Mucosa of stomach (tissue), 1 donor: ENCODE data around the gene ITIH3.

Experiments used
- H3K27me3 ChIP-seq: one replicate; pipeline ENCODE4 v1.7.0; 2013; ENCODE audit warnings: mild to moderate bottlenecking, low read length; ENCODE audit not compliant: control insufficient read depth, insufficient read depth
- H3K36me3 ChIP-seq: one replicate; pipeline ENCODE4 v1.7.0; 2013; ENCODE audit warnings: low read length; ENCODE audit not compliant: control insufficient read depth, insufficient read depth
- H3K4me1 ChIP-seq: one replicate; pipeline ENCODE4 v1.7.0; 2013; ENCODE audit warnings: mild to moderate bottlenecking, low read length; ENCODE audit not compliant: control insufficient read depth, insufficient read depth
- H3K4me3 ChIP-seq: one replicate; pipeline ENCODE4 v1.7.0; 2013; ENCODE audit warnings: low read length
- H3K9ac ChIP-seq: one replicate; pipeline ENCODE4 v1.7.0; 2013; ENCODE audit warnings: mild to moderate bottlenecking, low read length, moderate library complexity
- H3K9me3 ChIP-seq: one replicate; pipeline ENCODE4 v1.7.0; 2013; ENCODE audit warnings: mild to moderate bottlenecking, low read length, moderate library complexity; ENCODE audit not compliant: control insufficient read depth
- donor health status: Pancreatic carcinoma.

Gene ITIH3

GRCh38 chr3:52794612-52795099 is at the start of gene ITIH3:
TSS of gene ITIH3 (plus strand) at chr3:52794796. CDS start at chr3:52794804, 8 bp downstream.
- Histone ChIP-seq H3K4me3 (no peak within 1 kb of the TSS), H3K36me3 (no peaks in the 10 kb centered on the region), H3K4me1 (no peaks in the 10 kb centered on the region), H3K9me3 (no peaks in the 10 kb centered on the region), H3K9ac (no peak within 1 kb of the TSS), H3K27me3 (no peaks in the 10 kb centered on the region)

- Histone ChIP-seq H3K4me3 (no peak overlapping the region), H3K27me3 (no peaks in the 10 kb centered on the region), H3K4me1 (peaks cover 7% of the 10 kb centered on the region), H3K9me3 (no peaks in the 10 kb centered on the region), H3K9ac (no peak overlapping the region), H3K36me3 (peaks cover 7% of the 10 kb centered on the region)
Measured at GRCh38 chr3:52752045-52752660, 42.4 kb upstream of the ITIH3 start.

GRCh38 chr3:52754373-52754772 is 40.2 kb upstream of the ITIH3 start:
- peaks cover 7% of the 10 kb centered on the region for H3K36me3 ChIP-seq

GRCh38 chr3:52756141-52756540 is 38.5 kb upstream of the ITIH3 start:
- Histone ChIP-seq H3K27me3 (no peaks in the 10 kb centered on the region), H3K9me3 (no peaks in the 10 kb centered on the region), H3K4me1 (peaks cover 7% of the 10 kb centered on the region), H3K9ac (no peak overlapping the region), H3K36me3 (peaks cover 7% of the 10 kb centered on the region), H3K4me3 (no peak overlapping the region)

More at GRCh38 chr3:52754373-52754772, 40.2 kb upstream of the ITIH3 start:
- Histone ChIP-seq H3K9me3 (no peaks in the 10 kb centered on the region), H3K9ac (no peak overlapping the region), H3K4me1 (peaks cover 7% of the 10 kb centered on the region), H3K27me3 (no peaks in the 10 kb centered on the region), H3K4me3 (no peak overlapping the region)

GRCh38 chr3:52763466-52763865 is 31.1 kb upstream of the ITIH3 start:
- H3K4me1 ChIP-seq = no peaks in the 10 kb centered on the region
- no peak overlapping the region for H3K4me3 ChIP-seq
- H3K9ac ChIP-seq = no peak overlapping the region
- no peaks in the 10 kb centered on the region for H3K36me3 ChIP-seq
- no peaks in the 10 kb centered on the region for H3K27me3 ChIP-seq
- H3K9me3 ChIP-seq = no peaks in the 10 kb centered on the region

- Histone ChIP-seq H3K9me3 (no peaks in the 10 kb centered on the region), H3K36me3 (no peaks in the 10 kb centered on the region), H3K27me3 (no peaks in the 10 kb centered on the region), H3K9ac (peak overlapping the region; percentile 82), H3K4me3 (peak overlapping the region; percentile 96), H3K4me1 (peaks cover 13% of the 10 kb centered on the region)
Measured at GRCh38 chr3:52769786-52770455, 24.7 kb upstream of the ITIH3 start.

- Histone ChIP-seq H3K36me3 (no peaks in the 10 kb centered on the region), H3K9ac (peak within 1 kb of the TSS; percentile 82), H3K9me3 (no peaks in the 10 kb centered on the region), H3K27me3 (no peaks in the 10 kb centered on the region), H3K4me1 (peaks cover 21% of the 10 kb centered on the region), H3K4me3 (peak within 1 kb of the TSS; percentile 96)
Measured at GRCh38 chr3:52770496-52771333, 23.9 kb upstream of the ITIH3 start, which contains the start of gene NEK4. TSS of gene NEK4 (minus strand) at chr3:52770940. CDS start at chr3:52770746, 194 bp downstream.

GRCh38 chr3:52771334-52771681 is 23.3 kb upstream of the ITIH3 start:
- peak overlapping the region; percentile 82 for H3K9ac ChIP-seq
- no peaks in the 10 kb centered on the region for H3K9me3 ChIP-seq
- peak overlapping the region; percentile 96 for H3K4me3 ChIP-seq

GRCh38 chr3:52771702-52772101 is 22.9 kb upstream of the ITIH3 start:
- Histone ChIP-seq H3K4me1 (peaks cover 29% of the 10 kb centered on the region), H3K9me3 (no peaks in the 10 kb centered on the region), H3K36me3 (no peaks in the 10 kb centered on the region), H3K9ac (peak overlapping the region; percentile 82), H3K4me3 (no peak overlapping the region), H3K27me3 (no peaks in the 10 kb centered on the region)

More at GRCh38 chr3:52771334-52771681, 23.3 kb upstream of the ITIH3 start:
- peaks cover 27% of the 10 kb centered on the region for H3K4me1 ChIP-seq
- H3K36me3 ChIP-seq = no peaks in the 10 kb centered on the region
- no peaks in the 10 kb centered on the region for H3K27me3 ChIP-seq

GRCh38 chr3:52773361-52774065 is 21.1 kb upstream of the ITIH3 start:
- Histone ChIP-seq H3K27me3 (no peaks in the 10 kb centered on the region), H3K4me3 (no peak overlapping the region), H3K36me3 (no peaks in the 10 kb centered on the region), H3K9ac (no peak overlapping the region), H3K9me3 (no peaks in the 10 kb centered on the region), H3K4me1 (peaks cover 29% of the 10 kb centered on the region)

GRCh38 chr3:52774066-52774713 is 20.4 kb upstream of the ITIH3 start:
- no peaks in the 10 kb centered on the region for H3K27me3 ChIP-seq
- no peaks in the 10 kb centered on the region for H3K9me3 ChIP-seq
- no peak overlapping the region for H3K9ac ChIP-seq
- no peak overlapping the region for H3K4me3 ChIP-seq
- H3K36me3 ChIP-seq = no peaks in the 10 kb centered on the region
- H3K4me1 ChIP-seq = peaks cover 29% of the 10 kb centered on the region
